Fibroblast of the aortic adventitia (primary cell): Measurements from ENCODE around the gene RSPH1. TPM values are rescaled to one million over a fixed set of nuclear protein-coding genes. Genes with fewer than 3 reads are reported as not detected.

Experiments
- DNase-seq: peaks from one replicate; pipeline ENCODE4 v3.0.0-alpha.2; 2010; ENCODE audit warnings: low read depth
- H3K4me3 ChIP-seq: 2 replicates; pipeline ENCODE4 v1.5.1; 2011; ENCODE audit warnings: low read depth, mild to moderate bottlenecking, control low read depth, low read length, moderate library complexity
- total RNA-seq: library from RNA; depleted of rRNA; stranded (reverse); fragments of >200 nt; gene quantifications from 2 replicates; pipeline ENCODE4 v1.2.3, GENCODE V29; 2012; ENCODE audit warnings: low replicate concordance
- TF ChIP-seq, protein P1 (sequence below): IDR thresholded peaks from 2 replicates; pipeline ENCODE4 v1.5.1; 2011; ENCODE audit warnings: mild to moderate bottlenecking, low read length, control low read depth, inconsistent platforms; ENCODE audit not compliant: insufficient read depth

The RSPH1 gene
- 0.16 TPM in 1 of 2 replicates, not detected in the other for total RNA-seq

DNA sequence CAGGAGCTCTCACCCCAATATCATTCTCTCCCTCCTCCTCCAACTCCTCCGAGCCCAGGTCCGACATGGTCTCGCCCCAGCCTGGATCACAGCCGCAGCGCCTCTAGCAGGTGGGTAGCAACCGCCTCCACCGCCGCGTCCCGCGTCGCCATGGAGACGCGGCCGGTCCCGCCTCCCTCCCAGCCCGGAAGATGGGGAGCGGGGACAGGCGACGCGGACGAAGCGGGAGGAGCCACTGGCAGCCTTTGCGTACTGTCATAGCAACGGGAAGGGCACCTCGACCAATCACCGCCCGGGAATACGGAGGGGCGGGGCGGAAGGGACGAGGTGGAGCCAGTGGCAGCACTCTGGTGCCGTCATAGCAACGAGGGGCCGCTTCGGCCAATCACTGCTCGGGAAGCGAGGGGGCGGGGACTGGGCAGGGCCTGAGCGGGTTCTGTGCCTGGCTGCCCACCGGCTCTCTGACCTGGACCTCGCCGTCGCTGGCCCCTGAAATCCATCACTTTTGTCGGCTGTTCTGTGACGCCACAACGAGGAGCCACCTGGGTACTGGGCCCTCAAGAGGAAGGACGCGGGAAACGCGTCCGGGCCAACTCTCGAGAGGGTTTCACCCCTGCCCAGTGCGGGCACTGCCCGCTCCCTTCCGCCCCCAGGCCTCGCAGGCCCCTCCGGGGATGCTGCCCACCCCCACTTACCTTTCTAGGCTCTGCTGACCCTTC is at the start of gene RSPH1:
RSPH1 (minus strand) TSS at position 105 of the 719 bp plus-strand sequence; CDS start at position 67, 38 bp downstream.
- DNase-seq, result peak; percentile 94
- peak within 1 kb of the TSS; percentile 79 for H3K4me3 ChIP-seq
- TF ChIP-seq, protein P1, sequence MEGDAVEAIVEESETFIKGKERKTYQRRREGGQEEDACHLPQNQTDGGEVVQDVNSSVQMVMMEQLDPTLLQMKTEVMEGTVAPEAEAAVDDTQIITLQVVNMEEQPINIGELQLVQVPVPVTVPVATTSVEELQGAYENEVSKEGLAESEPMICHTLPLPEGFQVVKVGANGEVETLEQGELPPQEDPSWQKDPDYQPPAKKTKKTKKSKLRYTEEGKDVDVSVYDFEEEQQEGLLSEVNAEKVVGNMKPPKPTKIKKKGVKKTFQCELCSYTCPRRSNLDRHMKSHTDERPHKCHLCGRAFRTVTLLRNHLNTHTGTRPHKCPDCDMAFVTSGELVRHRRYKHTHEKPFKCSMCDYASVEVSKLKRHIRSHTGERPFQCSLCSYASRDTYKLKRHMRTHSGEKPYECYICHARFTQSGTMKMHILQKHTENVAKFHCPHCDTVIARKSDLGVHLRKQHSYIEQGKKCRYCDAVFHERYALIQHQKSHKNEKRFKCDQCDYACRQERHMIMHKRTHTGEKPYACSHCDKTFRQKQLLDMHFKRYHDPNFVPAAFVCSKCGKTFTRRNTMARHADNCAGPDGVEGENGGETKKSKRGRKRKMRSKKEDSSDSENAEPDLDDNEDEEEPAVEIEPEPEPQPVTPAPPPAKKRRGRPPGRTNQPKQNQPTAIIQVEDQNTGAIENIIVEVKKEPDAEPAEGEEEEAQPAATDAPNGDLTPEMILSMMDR, result no peak

DNA sequence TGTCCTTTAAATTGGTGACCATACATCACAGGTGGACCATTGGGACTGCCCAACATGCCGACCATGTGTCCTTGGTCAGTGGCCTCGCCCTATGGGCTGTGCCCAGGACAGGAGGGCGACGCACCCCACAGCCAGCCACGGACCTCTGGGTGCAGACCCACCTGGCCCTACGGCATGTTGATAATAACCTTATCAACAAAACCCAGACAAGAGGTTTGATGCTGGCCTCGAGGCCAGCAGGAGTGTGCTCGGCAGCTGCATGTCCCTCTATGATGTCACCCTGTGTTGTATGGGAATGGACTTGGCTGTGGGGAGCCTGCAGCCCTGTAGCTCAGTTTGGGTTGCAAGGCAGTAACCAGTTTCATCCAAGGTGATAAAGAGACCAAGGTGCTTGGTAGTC is 49.7 kb upstream of the RSPH1 start:
- TF ChIP-seq, protein P1, result no peak
- no peak overlapping the region for H3K4me3 ChIP-seq
- no peak for DNase-seq

DNA sequence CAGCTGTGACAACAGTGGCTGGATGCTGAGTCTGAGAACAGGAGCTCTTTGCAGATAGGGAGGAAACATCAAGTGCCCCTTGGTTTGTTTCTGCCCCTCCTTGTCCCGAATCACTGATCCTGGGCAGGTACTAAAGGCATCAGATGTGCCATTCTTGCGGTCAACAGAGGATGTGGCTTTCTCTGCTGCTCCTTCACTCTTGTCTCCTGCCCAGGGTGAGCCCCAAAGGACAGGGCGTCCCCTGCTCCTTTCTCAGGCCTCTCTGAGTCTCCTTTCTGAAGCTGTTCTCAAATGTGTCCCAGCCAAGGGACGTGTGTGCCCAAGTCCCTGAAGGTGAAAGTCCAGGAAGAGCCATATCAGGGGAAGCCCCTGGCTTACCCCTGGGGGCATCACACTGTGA is 49.3 kb upstream of the RSPH1 start:
- TF ChIP-seq, protein P1, result no peak
- H3K4me3 ChIP-seq, result no peak overlapping the region
- DNase-seq, result no peak

DNA sequence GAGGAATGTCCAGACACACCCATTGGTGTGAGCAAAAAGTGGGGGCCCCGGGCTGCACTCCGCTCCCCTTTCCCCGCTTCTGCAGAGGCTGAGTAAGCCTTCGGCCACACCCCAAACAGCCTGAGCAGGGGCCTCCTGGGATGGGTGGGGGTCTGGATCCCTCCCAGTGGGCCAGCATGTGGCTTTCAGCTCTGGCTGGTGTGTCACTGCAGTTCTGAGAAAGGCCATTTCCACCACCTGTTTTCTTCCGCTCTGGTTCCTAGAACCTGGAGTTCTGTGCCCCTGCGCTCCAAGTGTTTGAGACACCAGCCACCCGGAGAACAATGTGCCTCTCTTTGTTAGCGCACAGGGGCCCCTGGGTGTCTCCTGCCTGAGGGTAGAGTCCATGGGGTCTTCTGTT is 48.5 kb upstream of the RSPH1 start:
- H3K4me3 ChIP-seq, result no peak overlapping the region
- no peak for DNase-seq
- TF ChIP-seq, protein P1, result no peak

DNA sequence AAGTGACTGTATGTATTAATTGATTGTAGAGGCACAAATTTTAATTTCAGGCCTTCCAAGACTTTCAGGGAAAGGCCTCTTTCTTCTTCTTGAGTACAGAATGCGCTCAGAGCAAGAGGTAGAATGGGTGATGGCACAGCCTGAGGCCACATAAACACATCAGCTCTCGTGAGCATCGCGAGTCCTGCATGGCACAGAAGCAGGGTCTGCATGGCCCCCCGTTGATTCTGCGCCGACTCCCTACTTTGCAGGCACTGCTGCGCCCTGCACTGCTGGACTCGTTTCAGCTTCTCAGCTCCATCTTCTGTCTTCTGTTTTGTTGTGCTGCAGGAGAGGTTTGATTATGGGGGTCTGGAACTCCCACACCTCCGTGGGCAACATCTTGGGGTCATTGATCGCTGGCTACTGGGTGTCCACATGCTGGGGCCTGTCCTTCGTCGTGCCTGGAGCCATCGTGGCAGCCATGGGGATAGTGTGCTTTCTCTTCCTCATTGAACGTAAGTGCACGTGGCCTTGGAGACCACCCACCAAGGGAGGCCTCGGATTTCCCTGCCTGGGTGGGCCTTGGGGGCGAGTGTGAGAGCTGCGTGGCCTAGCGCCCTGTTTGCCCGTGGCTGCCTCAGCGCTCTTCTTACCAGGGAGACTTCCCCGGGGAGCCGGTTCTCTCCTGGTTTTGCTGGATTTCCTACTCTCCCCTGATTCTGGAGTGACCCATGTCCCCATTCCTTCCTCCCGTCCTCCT is 47.3 kb upstream of the RSPH1 start:
- TF ChIP-seq, protein P1, result no peak
- DNase-seq, result no peak

DNA sequence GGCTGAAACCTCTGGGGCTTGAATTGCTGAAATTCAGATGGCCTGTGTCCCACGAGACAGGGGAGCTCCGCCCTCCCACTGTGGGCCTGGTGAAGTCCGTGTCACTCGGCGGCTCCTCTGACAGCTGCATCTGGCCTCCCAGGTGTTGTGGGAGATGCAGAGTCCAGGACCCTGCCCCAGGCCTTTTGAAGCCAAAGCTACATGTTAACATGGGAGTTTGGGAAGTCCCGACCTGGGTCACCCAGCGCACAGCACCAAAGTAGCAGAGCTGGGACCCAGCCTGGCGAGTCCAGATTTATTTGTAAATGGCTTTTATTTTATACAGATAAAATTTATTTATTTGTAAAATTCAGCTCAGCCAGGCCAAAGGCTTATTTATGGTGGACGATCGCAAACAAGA is 46.6 kb upstream of the RSPH1 start:
- TF ChIP-seq, protein P1, result no peak
- no peak overlapping the region for H3K4me3 ChIP-seq
- no peak for DNase-seq

More for the DNA sequence above, 47.3 kb upstream of the RSPH1 start:
- H3K4me3 ChIP-seq, result no peak overlapping the region
